ENCODE data around the gene ZFYVE28.

DNA sequence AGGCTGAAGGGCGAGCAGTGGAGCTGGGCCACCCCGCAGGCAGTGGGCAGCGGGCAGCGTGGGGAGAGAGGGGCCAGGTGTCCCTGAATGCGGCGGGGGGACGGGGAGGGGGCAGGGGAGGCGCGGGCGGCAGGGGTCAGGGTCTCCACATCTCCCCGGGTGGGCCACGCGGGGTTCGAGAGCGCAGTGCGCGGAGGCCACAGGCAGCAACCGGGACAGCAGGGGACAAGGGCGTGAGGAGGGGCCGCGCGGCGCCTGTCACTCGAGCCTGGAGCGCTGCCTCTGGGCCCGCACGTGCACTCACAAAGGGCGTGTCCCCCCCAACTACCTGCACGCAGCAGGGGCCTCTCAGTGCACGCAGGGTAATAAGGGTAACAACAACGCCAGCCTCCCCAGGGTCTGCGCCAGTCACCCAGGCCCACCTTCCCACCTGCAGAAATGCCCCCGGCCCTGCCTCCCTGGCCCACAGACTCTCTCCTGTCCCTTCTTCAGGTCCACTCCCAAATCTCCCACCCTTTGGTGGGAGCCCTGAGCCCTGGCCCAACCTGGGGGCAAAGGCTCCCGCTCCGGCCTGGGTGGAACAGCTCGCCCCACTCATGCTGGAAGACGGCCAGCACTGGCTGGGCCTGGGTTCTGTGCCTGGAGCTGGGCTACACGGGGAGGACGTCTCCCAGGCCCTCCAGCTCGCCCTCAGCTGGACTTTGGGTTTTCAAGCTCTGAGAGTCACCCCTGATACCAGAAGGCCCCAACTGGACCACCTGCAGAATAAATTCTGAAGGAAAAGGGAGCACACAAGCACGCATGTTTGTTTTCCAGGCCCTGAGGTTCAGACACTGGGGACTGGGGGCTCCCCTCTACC is 53.2 kb downstream of the ZFYVE28 start:
- TF ChIP-seq POLR2A (IDR thresholded peaks at IDR 0.05) (no peak), POLR2AphosphoS5 (IDR thresholded peaks at IDR 0.05) (no peak)
- TF ChIP-seq, protein P1, sequence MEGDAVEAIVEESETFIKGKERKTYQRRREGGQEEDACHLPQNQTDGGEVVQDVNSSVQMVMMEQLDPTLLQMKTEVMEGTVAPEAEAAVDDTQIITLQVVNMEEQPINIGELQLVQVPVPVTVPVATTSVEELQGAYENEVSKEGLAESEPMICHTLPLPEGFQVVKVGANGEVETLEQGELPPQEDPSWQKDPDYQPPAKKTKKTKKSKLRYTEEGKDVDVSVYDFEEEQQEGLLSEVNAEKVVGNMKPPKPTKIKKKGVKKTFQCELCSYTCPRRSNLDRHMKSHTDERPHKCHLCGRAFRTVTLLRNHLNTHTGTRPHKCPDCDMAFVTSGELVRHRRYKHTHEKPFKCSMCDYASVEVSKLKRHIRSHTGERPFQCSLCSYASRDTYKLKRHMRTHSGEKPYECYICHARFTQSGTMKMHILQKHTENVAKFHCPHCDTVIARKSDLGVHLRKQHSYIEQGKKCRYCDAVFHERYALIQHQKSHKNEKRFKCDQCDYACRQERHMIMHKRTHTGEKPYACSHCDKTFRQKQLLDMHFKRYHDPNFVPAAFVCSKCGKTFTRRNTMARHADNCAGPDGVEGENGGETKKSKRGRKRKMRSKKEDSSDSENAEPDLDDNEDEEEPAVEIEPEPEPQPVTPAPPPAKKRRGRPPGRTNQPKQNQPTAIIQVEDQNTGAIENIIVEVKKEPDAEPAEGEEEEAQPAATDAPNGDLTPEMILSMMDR (IDR thresholded peaks at IDR 0.05), result no peak
